Testis (tissue), 3 donors: ENCODE results near the gene CARMIL1. TPM values are rescaled to one million over a fixed set of nuclear protein-coding genes. Genes with fewer than 3 reads are reported as not detected.

ENCODE experiments used
- DNase-seq: peaks from one replicate; pipeline ENCODE4 v3.0.0-alpha.2; 2019
- H3K27ac ChIP-seq, 2 donors: fragments of 200-600 bp; sonication (generic); one replicate each; pipeline ENCODE4 v1.5.1; 2019
- H3K27me3 ChIP-seq: fragments of 200-600 bp; sonication (generic); one replicate; pipeline ENCODE4 v1.5.1; 2019
- H3K36me3 ChIP-seq: fragments of 200-600 bp; sonication (generic); one replicate; pipeline ENCODE4 v1.5.1; 2017; ENCODE audit warnings: low read depth; ENCODE audit errors: missing control alignments
- H3K4me1 ChIP-seq: fragments of 200-600 bp; sonication (generic); one replicate; pipeline ENCODE4 v1.5.1; 2019
- H3K4me3 ChIP-seq, 2 donors: fragments of 200-600 bp; sonication (generic); one replicate each; pipeline ENCODE4 v1.5.1; 2017 to 2019
- H3K9me3 ChIP-seq: fragments of 200-600 bp; sonication (generic); one replicate; pipeline ENCODE4 v1.5.1; 2017
- POLR2A ChIP-seq: fragments of 450-650 bp; IDR thresholded peaks from one replicate; pipeline ENCODE4 v1.6.1; 2017; ENCODE audit warnings: antibody characterized with exemption, mild to moderate bottlenecking, moderate library complexity
- WGBS, 2 donors: methylation state at CpG; one replicate each; pipeline ENCODE4 v1.1.5; 2018; 5-methylcytosine and 5-hydroxymethylcytosine counted together
- intact Hi-C: fragments of 100-400 bp; cut with DNase I; formaldehyde crosslinking; loops from one replicate; pipeline ENCODE4 v1.15.1; 2023; ENCODE audit warnings: low total_unique reads
- polyA plus RNA-seq: library from polyadenylated mRNA; stranded (reverse); fragments of 350-450 nt; fragmentation: Illumina TruSeq; extraction: RNeasy Lipid Tissue Mini Kit (QIAGEN cat#74804); gene quantifications from one replicate; pipeline ENCODE4 v1.2.3, GENCODE V29; 2014; ENCODE audit warnings: low read depth, low replicate concordance; ENCODE audit not compliant: insufficient read depth
- total RNA-seq, 2 donors: library from RNA; depleted of rRNA; stranded (reverse); fragments of >200 nt; gene quantifications; one replicate each; pipeline ENCODE4 v1.2.3, GENCODE V29; 2016
- TF ChIP-seq, protein P1 (sequence below), 3 experiments: fragments of 450-650 bp in 2 of 3; fragments of 200-600 bp in 1 of 3; sonication (generic) in 1 of 3; IDR thresholded peaks; one replicate each; pipeline ENCODE4 v1.5.1; 2016 to 2019; ENCODE audit warnings: antibody characterized with exemption in 3 of 3, mild to moderate bottlenecking in 2 of 3, moderate library complexity in 1 of 3

Gene CARMIL1
- total and polyA plus RNA-seq, 3 donors from 2014 or later = 39.4 to 120 (median 108) TPM

DNA sequence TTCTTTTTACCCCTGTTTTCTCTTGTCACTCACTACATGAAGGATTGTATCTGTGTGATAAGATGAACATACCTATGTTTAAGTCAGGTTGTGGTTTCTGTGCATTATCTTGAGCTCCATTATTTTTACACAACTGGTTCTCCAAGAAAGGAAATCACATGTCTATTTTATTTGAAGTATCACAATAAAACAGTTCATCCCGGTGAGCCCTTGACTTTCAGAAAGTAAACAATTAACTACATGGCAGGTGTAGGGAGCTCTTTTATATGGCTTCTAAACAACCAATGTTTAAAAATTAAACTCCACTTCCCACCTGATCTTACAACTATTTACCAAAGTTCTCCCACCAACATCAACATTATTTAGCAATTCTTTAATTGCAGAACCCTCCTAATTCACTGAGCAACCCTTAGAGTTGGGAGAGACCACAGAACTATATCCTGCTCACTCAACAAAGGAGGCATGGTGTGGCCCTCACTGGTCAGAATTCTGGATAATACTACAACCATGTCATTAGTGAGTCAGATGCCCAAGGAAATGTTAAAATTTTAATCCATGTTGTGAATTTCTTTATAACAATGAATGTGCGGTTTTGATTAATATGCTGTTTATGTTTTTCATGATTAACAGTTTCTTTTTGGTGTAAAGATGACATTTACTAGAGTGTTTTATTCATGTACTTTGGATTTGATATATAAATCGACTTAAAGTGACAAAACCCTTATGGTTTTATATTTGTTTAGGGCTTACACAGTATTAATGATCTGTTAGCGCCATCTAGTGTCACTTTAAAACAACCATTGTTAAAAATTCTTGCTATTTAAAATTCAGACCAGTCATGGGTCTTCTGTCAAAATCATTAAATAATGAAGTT, 322.9 kb downstream of the CARMIL1 start:
- no peak for DNase-seq
- WGBS, 2 donors = 48 to 50% methylated on average over 4 of the region's 4 CpGs
- intact Hi-C loops = no loop called here
- Histone ChIP-seq H3K36me3 (no peaks in the 10 kb centered on the region), H3K27ac (no peak overlapping the region), H3K4me3 (no peak overlapping the region), H3K27me3 (no peaks in the 10 kb centered on the region), H3K4me1 (no peaks in the 10 kb centered on the region), H3K9me3 (no peaks in the 10 kb centered on the region)
- no peak for TF ChIP-seq POLR2A
- TF ChIP-seq, protein P1, sequence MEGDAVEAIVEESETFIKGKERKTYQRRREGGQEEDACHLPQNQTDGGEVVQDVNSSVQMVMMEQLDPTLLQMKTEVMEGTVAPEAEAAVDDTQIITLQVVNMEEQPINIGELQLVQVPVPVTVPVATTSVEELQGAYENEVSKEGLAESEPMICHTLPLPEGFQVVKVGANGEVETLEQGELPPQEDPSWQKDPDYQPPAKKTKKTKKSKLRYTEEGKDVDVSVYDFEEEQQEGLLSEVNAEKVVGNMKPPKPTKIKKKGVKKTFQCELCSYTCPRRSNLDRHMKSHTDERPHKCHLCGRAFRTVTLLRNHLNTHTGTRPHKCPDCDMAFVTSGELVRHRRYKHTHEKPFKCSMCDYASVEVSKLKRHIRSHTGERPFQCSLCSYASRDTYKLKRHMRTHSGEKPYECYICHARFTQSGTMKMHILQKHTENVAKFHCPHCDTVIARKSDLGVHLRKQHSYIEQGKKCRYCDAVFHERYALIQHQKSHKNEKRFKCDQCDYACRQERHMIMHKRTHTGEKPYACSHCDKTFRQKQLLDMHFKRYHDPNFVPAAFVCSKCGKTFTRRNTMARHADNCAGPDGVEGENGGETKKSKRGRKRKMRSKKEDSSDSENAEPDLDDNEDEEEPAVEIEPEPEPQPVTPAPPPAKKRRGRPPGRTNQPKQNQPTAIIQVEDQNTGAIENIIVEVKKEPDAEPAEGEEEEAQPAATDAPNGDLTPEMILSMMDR (IDR thresholded peaks at IDR 0.05) = peak; percentile 9 to 59 (median 23)

DNA sequence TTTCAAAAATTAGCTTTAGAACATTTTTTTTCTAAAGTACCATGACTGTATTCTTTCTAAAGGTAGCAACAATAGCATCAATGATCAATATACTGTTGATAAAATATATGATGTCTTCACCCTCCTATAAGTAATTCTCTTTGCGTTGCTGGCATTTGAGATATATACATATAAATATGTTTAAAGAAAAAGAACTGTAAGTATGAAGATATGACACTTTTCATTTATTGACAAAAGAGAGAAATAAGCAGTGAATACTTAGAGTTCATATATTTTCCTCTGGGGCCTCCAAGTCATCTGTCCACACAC, 323.5 kb downstream of the CARMIL1 start:
- intact Hi-C loops = no loop called here
- 94% methylated on average over 1 of the region's 1 CpG for whole genome bisulfite sequencing, 2 donors
- H3K36me3 ChIP-seq = no peaks in the 10 kb centered on the region

DNA sequence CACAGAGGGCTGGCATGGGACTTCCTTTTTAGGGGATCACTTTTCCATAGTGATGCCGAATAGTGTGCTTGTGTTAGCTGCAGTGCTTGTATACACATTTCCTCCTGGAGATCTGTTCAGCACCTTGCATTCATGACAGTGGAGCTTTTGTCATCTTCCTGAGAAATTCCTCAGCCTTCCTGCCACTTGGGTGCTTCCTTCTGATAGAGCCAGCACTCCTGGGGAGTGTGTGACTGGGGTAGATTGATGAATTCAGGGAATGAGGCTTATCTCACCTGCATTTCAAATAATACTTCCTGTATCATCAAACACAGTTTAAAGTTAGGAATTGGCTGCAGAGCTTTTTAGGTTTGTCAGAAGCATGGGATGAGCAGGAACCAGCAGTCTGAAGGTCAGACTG, 324.1 kb downstream of the CARMIL1 start:
- WGBS, 2 donors = 92% methylated on average over 1 of the region's 1 CpG
- intact Hi-C loops = no loop called here

More for the DNA sequence above, 323.5 kb downstream of the CARMIL1 start:
- Histone ChIP-seq H3K4me3 (no peak overlapping the region), H3K27me3 (no peaks in the 10 kb centered on the region), H3K4me1 (no peaks in the 10 kb centered on the region), H3K27ac (no peak overlapping the region), H3K9me3 (no peaks in the 10 kb centered on the region)
- DNase-seq = no peak
- no peak for TF ChIP-seq POLR2A
- TF ChIP-seq, protein P1 (IDR thresholded peaks at IDR 0.05) = no peak

DNA sequence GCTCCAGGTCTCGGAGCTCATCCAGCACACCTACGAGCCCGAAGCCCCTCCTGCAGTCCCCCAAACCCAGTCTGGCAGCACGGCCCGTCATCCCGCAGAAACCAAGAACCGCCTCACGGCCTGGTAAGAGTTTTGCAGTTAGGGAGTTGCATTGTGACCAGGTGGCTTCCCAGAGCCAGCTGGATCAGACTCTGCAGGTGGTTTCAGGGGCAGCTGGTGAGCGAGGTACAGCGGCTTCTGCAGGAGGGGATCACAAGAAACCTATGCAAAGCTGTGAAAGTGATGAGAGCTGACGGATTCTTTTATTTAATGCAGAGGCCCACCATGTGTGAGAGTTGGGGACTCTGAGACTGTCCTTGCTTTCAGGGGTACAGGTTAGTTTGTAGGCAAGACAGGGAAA, 327.0 kb downstream of the CARMIL1 start:
- TF ChIP-seq, protein P1 (IDR thresholded peaks at IDR 0.05) = no peak
- TF ChIP-seq POLR2A = no peak
- Histone ChIP-seq H3K9me3 (no peaks in the 10 kb centered on the region), H3K27ac (no peak overlapping the region), H3K4me3 (no peak overlapping the region), H3K4me1 (no peaks in the 10 kb centered on the region), H3K36me3 (no peaks in the 10 kb centered on the region), H3K27me3 (no peaks in the 10 kb centered on the region)
- intact Hi-C loops = no loop called here
- WGBS, 2 donors = 88 to 90% methylated on average over 11 of the region's 11 CpGs
- DNase-seq = no peak

More for the DNA sequence above, 324.1 kb downstream of the CARMIL1 start:
- Histone ChIP-seq H3K27me3 (no peaks in the 10 kb centered on the region), H3K27ac (no peak overlapping the region), H3K4me3 (no peak overlapping the region), H3K4me1 (no peaks in the 10 kb centered on the region), H3K36me3 (no peaks in the 10 kb centered on the region), H3K9me3 (no peaks in the 10 kb centered on the region)
- TF ChIP-seq, protein P1 (IDR thresholded peaks at IDR 0.05) = no peak
- TF ChIP-seq POLR2A = no peak
- no peak for DNase-seq
